H9 (cell line): Measurements from ENCODE around the gene ZNF248. TPM values are rescaled to one million over a fixed set of nuclear protein-coding genes. Genes with fewer than 3 reads are reported as not detected.

Experiments used
- DNase-seq: peaks from one replicate; pipeline ENCODE4 v3.0.0-alpha.2; 2017
- H2AFZ ChIP-seq: one replicate; pipeline ENCODE4 v1.6.1; 2013; ENCODE audit warnings: mild to moderate bottlenecking, low read length, control low read depth, moderate library complexity
- H2AK5ac ChIP-seq: 2 replicates; pipeline ENCODE4 v1.6.1; 2013; ENCODE audit warnings: low read length, control low read depth, mixed read lengths; ENCODE audit not compliant: insufficient read length
- H2BK120ac ChIP-seq: one replicate; pipeline ENCODE4 v1.6.1; 2013; ENCODE audit warnings: low read depth, mild to moderate bottlenecking, low read length, control low read depth, inconsistent platforms; ENCODE audit not compliant: poor library complexity, severe bottlenecking
- H2BK12ac ChIP-seq: 2 replicates; pipeline ENCODE4 v1.6.1; 2013; ENCODE audit warnings: low read length, control low read depth, mixed read lengths, low read depth; ENCODE audit not compliant: insufficient read length
- H2BK15ac ChIP-seq: 2 replicates; pipeline ENCODE4 v1.6.1; 2013; ENCODE audit warnings: low read depth, low read length, control low read depth
- H2BK20ac ChIP-seq: one replicate; pipeline ENCODE4 v1.6.1; 2013; ENCODE audit warnings: low read depth, mild to moderate bottlenecking, low read length, control low read depth, inconsistent platforms; ENCODE audit not compliant: poor library complexity, severe bottlenecking
- H2BK5ac ChIP-seq: 2 replicates; pipeline ENCODE4 v1.6.1; 2013; ENCODE audit warnings: low read length, control low read depth, mixed read lengths; ENCODE audit not compliant: insufficient read length
- H3K14ac ChIP-seq: 2 replicates; pipeline ENCODE4 v1.6.1; 2013; ENCODE audit warnings: low read length, control low read depth; ENCODE audit not compliant: insufficient read depth
- H3K18ac ChIP-seq: 2 replicates; pipeline ENCODE4 v1.6.1; 2013; ENCODE audit warnings: low read depth, mild to moderate bottlenecking, mixed read lengths, low read length, control low read depth; ENCODE audit not compliant: insufficient read length
- H3K23ac ChIP-seq: 2 replicates; pipeline ENCODE4 v1.6.1; 2013; ENCODE audit warnings: low read length, control low read depth, mixed read lengths, low read depth; ENCODE audit not compliant: insufficient read length
- H3K23me2 ChIP-seq: 2 replicates; pipeline ENCODE4 v1.6.1; 2013; ENCODE audit warnings: low read depth, mild to moderate bottlenecking, mixed read lengths, low read length, control low read depth; ENCODE audit not compliant: insufficient read length, poor library complexity, severe bottlenecking
- H3K27ac ChIP-seq: 2 replicates; pipeline ENCODE4 v1.5.1; 2013; ENCODE audit warnings: low read length, control low read depth, mixed read lengths, low read depth; ENCODE audit not compliant: insufficient read length
- H3K27me3 ChIP-seq: 2 replicates; pipeline ENCODE4 v1.6.1; 2013; ENCODE audit warnings: low read length, control low read depth, inconsistent platforms; ENCODE audit not compliant: insufficient read depth
- H3K4ac ChIP-seq: 2 replicates; pipeline ENCODE4 v1.6.1; 2013; ENCODE audit warnings: low read depth, mild to moderate bottlenecking, control low read depth, inconsistent platforms, low read length, moderate library complexity
- H3K4me1 ChIP-seq: 2 replicates; pipeline ENCODE4 v1.6.1; 2013; ENCODE audit warnings: low read length, control low read depth, inconsistent platforms; ENCODE audit not compliant: insufficient read depth
- H3K4me2 ChIP-seq: 2 replicates; pipeline ENCODE4 v1.6.1; 2013; ENCODE audit warnings: low read length, control low read depth, mixed read lengths; ENCODE audit not compliant: insufficient read length, insufficient read depth
- H3K56ac ChIP-seq: 2 replicates; pipeline ENCODE4 v1.6.1; 2013; ENCODE audit warnings: low read depth, mild to moderate bottlenecking, mixed read lengths, low read length, control low read depth; ENCODE audit not compliant: insufficient read length
- H3K79me1 ChIP-seq: 2 replicates; pipeline ENCODE4 v1.6.1; 2013; ENCODE audit warnings: low read depth, mild to moderate bottlenecking, moderate library complexity, low read length, control low read depth, inconsistent platforms; ENCODE audit not compliant: insufficient read depth, poor library complexity, severe bottlenecking
- H3K79me2 ChIP-seq: 2 replicates; pipeline ENCODE4 v1.6.1; 2013; ENCODE audit warnings: low read length, control low read depth, inconsistent platforms; ENCODE audit not compliant: insufficient read depth
- H3K9ac ChIP-seq: 2 replicates; pipeline ENCODE4 v1.6.1; 2013; ENCODE audit warnings: low read length, control low read depth, mixed read lengths; ENCODE audit not compliant: insufficient read length; ENCODE audit errors: extremely low read depth
- H3K9me3 ChIP-seq: one replicate; pipeline ENCODE4 v1.6.1; 2013; ENCODE audit warnings: low read depth, low read length, inconsistent platforms; ENCODE audit not compliant: control insufficient read depth
- H3T11ph ChIP-seq: one replicate; pipeline ENCODE4 v1.6.1; 2013; ENCODE audit warnings: mild to moderate bottlenecking, low read length, control low read depth, inconsistent platforms
- H4K20me1 ChIP-seq: one replicate; pipeline ENCODE4 v1.6.1; 2013; ENCODE audit not compliant: control insufficient read depth, insufficient read length, insufficient read depth
- H4K5ac ChIP-seq: 2 replicates; pipeline ENCODE4 v1.6.1; 2013; ENCODE audit warnings: low read depth, mild to moderate bottlenecking, mixed read lengths, low read length, control low read depth; ENCODE audit not compliant: insufficient read length
- H4K8ac ChIP-seq: replicated peaks from 2 replicates; pipeline ENCODE4 v1.6.1; 2013; ENCODE audit warnings: low read length, control low read depth, mixed read lengths, low read depth; ENCODE audit not compliant: insufficient read length
- H4K91ac ChIP-seq: 2 replicates; pipeline ENCODE4 v1.6.1; 2013; ENCODE audit warnings: low read depth, mild to moderate bottlenecking, moderate library complexity, mixed read lengths, low read length, control low read depth; ENCODE audit not compliant: insufficient read length
- H3K27ac Mint-ChIP-seq, 3 experiments: 2 replicates in 2 of 3; 3 replicates in 1 of 3; pipeline ENCODE4 v1.8.0; 2020 to 2021; ENCODE audit warnings: mixed read lengths in 3 of 3, mild to moderate bottlenecking in 1 of 3, moderate library complexity in 1 of 3
- H3K27me3 Mint-ChIP-seq: 2 replicates; pipeline ENCODE4 v1.8.0; 2021; ENCODE audit warnings: low read depth, mild to moderate bottlenecking, moderate library complexity, mixed read lengths
- H3K36me3 Mint-ChIP-seq, 3 experiments: 2 replicates in 2 of 3; 3 replicates in 1 of 3; pipeline ENCODE4 v1.8.0; 2020 to 2021; ENCODE audit warnings: low read depth in 3 of 3, mixed read lengths in 3 of 3; ENCODE audit not compliant: insufficient read depth in 1 of 3
- H3K4me1 Mint-ChIP-seq, 2 experiments: 2 replicates each; pipeline ENCODE4 v1.8.0; 2020; ENCODE audit warnings: mixed read lengths in 2 of 2
- H3K4me3 Mint-ChIP-seq, 2 experiments: 2 replicates in 1 of 2; 3 replicates in 1 of 2; pipeline ENCODE4 v1.8.0; 2020 to 2021; ENCODE audit warnings: mild to moderate bottlenecking in 2 of 2, mixed read lengths in 2 of 2, moderate library complexity in 1 of 2
- H3K9me3 Mint-ChIP-seq, 2 experiments: 2 replicates in 1 of 2; 3 replicates in 1 of 2; pipeline ENCODE4 v1.8.0; 2020; ENCODE audit warnings: mild to moderate bottlenecking in 2 of 2, mixed read lengths in 2 of 2, moderate library complexity in 1 of 2
- WGBS: extraction: QIAGEN DNeasy Blood & Tissue Kit; methylation state at CpG from one replicate; pipeline ENCODE4 v1.1.7; 2013; ENCODE audit warnings: missing lambda C conversion rate, low lambda C conversion rate, mixed read lengths; ENCODE audit not compliant: insufficient read length; ENCODE audit errors: extremely low coverage; 5-methylcytosine and 5-hydroxymethylcytosine counted together
- total RNA-seq: library from RNA; stranded (reverse); gene quantifications from 2 replicates; pipeline ENCODE4 v1.2.1, GENCODE V29; 2021
- TF ChIP-seq, protein P1 (sequence below): fragments of 200-600 bp; sonication (generic); conservative IDR thresholded peaks from 3 replicates; pipeline ENCODE4 v1.8.0; 2021; ENCODE audit warnings: antibody characterized with exemption, mild to moderate bottlenecking

Gene ZNF248
- total RNA-seq, 1 experiment from 2014 or later = 5.4 TPM

DNA sequence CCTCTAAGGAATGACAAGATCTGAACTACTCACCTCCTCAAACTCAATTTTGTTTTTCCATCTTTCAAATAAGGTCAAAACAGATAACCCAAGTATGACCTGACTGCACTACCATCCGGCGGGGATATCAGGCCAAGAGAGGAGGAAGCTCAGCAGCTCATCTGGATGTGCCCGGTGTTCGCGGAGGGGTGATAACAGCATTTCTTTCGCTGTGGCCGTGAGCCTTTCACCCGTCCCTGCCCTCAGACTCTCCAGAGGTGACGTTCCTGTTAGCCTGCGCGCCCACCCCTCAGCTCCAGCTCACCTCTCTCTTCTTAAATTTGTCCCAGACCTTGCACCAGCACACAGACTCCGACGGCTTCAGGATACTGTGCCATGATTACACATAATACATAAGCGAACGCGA lies 526 bp downstream of the ZNF248 start:
- Histone ChIP-seq H3T11ph (no peak overlapping the region), H2AFZ (no peak overlapping the region), H3K4me2 (peak overlapping the region; percentile 74), H2BK120ac (no peak overlapping the region), H4K5ac (no peak overlapping the region), H3K4me1 (no peaks in the 10 kb centered on the region; the same call in 1 of the 2 replicates), H3K27me3 (no peaks in the 10 kb centered on the region), H3K4ac (no peak overlapping the region), H3K56ac (no peak overlapping the region), H3K18ac (no peak overlapping the region), H3K9ac (peak overlapping the region; percentile 60), H4K20me1 (no peaks in the 10 kb centered on the region), H2BK20ac (no peak overlapping the region), H4K91ac (no peak overlapping the region), H3K23ac (no peak overlapping the region), H3K79me1 (no peaks in the 10 kb centered on the region), H3K9me3 (no peaks in the 10 kb centered on the region), H3K27ac (no peak overlapping the region), H4K8ac (no peak overlapping the region), H3K23me2 (no peaks in the 10 kb centered on the region), H2BK12ac (no peak overlapping the region), H3K79me2 (no peaks in the 10 kb centered on the region), H2AK5ac (no peak overlapping the region), H3K14ac (no peak overlapping the region), H2BK5ac (no peak overlapping the region), H2BK15ac (no peak overlapping the region)
- no CpG with 5 or more reads among the region's 16 CpGs for WGBS
- H3K27ac Mint-ChIP-seq = peak overlapping the region in 2 of 3 experiments; percentile 64 to 66; a peak in 5 of 7 replicates
- peaks cover 4% of the 10 kb centered on the region; the same call in 1 of the 2 replicates for H3K27me3 Mint-ChIP-seq
- TF ChIP-seq, protein P1, sequence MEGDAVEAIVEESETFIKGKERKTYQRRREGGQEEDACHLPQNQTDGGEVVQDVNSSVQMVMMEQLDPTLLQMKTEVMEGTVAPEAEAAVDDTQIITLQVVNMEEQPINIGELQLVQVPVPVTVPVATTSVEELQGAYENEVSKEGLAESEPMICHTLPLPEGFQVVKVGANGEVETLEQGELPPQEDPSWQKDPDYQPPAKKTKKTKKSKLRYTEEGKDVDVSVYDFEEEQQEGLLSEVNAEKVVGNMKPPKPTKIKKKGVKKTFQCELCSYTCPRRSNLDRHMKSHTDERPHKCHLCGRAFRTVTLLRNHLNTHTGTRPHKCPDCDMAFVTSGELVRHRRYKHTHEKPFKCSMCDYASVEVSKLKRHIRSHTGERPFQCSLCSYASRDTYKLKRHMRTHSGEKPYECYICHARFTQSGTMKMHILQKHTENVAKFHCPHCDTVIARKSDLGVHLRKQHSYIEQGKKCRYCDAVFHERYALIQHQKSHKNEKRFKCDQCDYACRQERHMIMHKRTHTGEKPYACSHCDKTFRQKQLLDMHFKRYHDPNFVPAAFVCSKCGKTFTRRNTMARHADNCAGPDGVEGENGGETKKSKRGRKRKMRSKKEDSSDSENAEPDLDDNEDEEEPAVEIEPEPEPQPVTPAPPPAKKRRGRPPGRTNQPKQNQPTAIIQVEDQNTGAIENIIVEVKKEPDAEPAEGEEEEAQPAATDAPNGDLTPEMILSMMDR = no peak
- H3K36me3 Mint-ChIP-seq = peaks cover 12 to 18% (median 18%) of the 10 kb centered on the region in 3 experiments
- peak overlapping the region; percentile 75 to 91 for H3K4me3 Mint-ChIP-seq
- peaks cover 5 to 8% of the 10 kb centered on the region in 2 experiments for H3K4me1 Mint-ChIP-seq
- no peak for DNase-seq
- H3K9me3 Mint-ChIP-seq = peaks cover 34 to 71% of the 10 kb centered on the region in 2 experiments
